GM19043 (cell line): Measurements from ENCODE around the gene CGNL1.

Experiments used
- ATAC-seq: cut with Tn5 transposase; IDR thresholded peaks from one replicate; pipeline ENCODE4 v1.9.1; 2021; ENCODE audit warnings: low read depth; ENCODE audit not compliant: unreplicated experiment

Gene CGNL1

DNA sequence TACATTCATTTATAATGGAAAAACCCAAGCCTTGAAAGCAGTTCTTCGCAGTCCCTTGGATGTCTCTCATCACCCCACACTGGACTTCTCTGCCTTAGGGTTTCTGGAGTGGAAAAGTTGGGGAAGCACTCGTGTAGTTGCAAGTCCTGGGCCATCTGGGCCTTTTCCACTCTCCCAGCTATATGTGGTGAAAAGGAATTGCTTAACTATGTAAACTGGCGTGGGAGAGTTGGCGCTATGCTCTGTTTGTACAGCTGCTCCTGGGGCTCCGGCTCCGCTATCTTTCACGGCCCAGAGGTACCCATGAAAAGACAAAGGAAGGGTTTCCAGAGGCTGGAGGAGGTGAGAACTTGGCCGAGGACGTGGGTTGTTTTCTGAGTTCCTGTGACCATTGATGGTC, 134.3 kb downstream of the CGNL1 start:
- ATAC-seq = no peak

DNA sequence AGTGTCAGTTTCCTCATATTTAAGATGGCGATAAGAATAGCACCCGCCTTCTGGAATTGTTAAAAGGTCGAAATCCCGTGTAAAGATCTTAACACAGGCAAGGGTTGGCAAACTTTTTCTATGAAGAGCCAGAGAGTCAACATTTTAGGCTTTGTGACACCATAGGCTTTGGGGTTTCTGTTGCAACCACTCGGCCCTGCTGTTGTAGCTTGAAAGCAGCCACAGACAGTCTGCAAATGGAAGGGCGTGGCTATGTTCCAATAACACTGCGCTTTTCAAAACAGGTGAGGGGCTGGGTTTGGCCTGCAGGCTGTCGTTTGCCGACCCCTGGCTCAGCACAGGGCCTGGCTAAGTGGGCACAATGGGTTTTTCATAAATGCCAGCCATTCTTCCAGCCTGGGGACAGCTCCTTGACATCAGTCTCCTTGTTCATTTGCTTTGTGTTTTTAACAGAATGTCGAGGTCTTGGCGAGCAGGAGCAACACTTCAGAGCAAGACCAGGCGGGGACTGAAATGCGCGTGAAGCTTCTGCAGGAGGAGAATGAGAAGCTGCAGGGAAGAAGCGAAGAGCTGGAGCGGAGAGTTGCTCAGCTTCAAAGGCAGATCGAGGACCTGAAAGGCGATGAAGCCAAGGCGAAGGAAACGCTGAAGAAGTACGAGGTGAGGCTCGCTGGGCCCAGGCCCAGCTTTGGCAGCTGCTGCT, 140.2 kb downstream of the CGNL1 start:
- ATAC-seq = no peak

DNA sequence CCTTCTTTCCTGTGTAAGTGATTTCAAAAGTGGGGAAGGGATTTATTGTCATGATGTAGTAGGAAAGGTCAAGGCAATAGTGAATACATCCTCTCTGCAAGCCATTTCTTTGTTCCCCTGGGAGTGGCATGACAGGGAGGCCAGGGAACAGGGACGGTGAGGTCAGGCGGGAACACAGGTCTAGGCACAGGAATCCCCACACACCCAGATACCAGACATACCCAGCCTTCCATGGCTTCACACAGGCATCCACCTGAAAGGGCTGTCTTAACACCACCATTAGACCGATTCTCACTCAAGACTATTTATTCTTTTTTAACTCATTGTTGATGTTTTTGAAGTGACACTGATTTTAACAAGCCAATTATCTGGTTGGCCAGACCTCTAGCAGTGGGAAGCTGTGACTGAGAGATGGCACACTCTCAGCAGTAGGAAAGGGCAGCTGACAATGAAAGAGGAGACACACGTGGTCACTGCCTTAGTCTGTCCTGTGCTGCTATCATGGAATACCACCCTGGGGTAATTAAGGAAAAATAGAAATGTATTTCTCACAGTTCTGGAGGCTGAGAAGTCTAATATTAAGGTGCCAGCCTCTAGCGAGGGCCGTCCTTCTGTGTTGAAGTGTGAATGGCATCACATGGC, 140.8 kb downstream of the CGNL1 start:
- ATAC-seq = no peak

DNA sequence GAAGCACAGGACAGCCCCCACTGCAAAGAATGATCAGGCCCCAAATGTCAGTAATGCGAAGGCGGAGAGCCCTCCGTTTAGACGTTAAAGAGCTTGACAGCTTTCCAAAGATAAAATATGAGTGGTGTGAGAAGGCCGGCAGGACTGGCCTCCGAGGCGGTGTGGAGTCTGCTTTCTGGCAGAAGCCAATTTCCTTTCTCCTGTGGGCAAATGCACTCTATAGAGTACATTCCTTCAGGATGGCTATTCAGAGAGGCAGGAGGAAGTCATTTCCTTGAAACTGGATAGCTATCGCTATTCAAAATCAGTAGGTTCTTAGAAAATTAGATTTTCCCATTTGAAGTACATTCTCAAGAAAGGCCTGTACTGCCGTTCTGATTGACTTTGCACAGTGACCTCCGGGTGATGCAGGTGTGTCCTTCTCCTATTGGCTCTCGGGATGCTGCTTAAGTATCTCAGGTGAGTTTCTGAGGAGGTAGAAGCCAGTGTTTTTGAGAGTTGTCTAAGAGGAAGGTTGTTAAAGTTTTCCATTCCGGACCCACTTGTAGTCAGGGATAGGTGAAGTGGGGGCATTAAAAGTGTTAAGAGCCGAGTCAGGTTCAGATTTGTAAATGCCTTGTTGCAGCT, 142.6 kb downstream of the CGNL1 start:
- ATAC-seq = no peak

- ATAC-seq = no peak
Measured at GRCh38 chr15:57519806-57520205, 143.5 kb downstream of the CGNL1 start.

GRCh38 chr15:57521503-57521902, 145.2 kb downstream of the CGNL1 start:
- ATAC-seq = no peak

DNA sequence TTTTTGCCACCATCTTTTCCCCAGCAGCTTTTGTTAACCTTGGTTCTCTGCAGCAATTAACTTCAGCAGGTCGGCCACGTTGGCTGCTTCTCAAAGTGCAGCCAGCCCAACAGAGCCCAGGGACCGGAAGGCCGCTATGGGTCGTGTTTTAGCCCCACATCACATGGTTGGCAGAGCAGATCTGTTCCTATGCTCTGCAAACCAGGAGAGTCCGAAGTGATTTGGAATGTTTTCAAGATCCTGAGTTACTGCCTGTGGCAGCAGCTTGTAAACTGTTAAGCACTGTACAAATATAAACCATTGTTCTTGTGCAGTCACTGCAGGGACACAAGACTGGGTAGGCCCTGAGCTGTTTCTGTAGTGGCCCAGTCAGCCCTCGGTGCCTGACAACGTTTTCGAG, 145.8 kb downstream of the CGNL1 start:
- no peak for ATAC-seq

DNA sequence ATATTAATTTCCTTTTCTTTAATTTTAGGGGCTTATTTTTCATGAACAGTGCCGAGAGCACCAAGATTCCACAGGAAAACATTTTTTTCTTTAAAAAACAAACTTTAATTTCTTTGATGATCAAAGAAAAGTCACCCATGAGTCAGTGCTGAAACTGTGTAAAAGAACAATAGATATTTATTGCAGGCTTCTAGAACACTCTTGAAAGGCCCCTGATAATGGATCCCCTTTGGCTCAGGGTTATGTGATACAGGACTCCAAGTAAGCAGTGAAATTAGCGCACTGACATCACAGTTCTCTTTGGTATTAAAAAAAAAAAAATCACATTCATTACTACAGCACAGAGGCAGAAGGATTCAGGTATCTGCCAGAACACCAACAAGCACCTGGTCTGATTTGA, 149.3 kb downstream of the CGNL1 start:
- no peak for ATAC-seq

GRCh38 chr15:57526076-57526475, 149.8 kb downstream of the CGNL1 start:
- no peak for ATAC-seq

- ATAC-seq = no peak
Measured at GRCh38 chr15:57526615-57527014, 150.3 kb downstream of the CGNL1 start.

GRCh38 chr15:57527382-57528091, 151.2 kb downstream of the CGNL1 start:
- no peak for ATAC-seq

GRCh38 chr15:57528940-57529565, 152.7 kb downstream of the CGNL1 start:
- no peak for ATAC-seq

GRCh38 chr15:57529748-57530147, 153.4 kb downstream of the CGNL1 start:
- ATAC-seq = no peak

GRCh38 chr15:57532731-57533447, 156.6 kb downstream of the CGNL1 start:
- no peak for ATAC-seq

DNA sequence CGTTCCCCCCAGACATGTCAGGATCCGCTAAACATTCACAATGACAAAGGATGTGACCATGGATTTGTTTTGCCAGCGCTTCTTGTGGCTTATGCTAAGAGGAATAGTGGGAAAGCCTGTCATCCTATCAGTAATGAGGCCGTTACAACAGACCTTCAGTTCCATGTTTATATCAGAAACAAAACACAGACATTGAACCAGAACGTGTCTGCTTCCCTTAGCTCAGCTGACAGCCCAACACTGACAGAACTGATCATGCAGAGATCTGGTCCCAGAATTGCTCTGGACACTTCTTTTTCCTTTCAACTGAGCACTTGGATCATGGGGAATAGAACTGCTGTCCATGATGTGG, 157.1 kb downstream of the CGNL1 start:
- no peak for ATAC-seq

DNA sequence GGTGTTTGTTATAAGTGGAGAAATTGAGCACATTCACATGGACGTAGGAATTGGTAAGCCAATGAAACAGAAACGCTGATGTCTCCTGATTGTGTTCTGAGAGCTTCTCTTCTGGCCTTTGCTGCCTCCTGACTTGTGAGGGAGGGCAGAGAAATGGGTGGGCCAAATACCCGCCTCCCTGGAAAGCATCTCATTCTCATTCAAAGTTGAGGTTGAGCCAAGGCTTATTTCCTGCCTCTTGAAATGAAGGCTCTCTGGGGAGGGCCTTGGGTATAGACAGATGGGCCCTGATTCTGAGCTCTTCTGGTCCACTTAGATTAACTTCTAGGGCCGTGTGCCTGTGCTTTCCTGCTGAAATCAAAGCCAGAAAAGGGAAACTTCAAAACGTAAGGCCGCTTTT, 158.0 kb downstream of the CGNL1 start:
- ATAC-seq = no peak

DNA sequence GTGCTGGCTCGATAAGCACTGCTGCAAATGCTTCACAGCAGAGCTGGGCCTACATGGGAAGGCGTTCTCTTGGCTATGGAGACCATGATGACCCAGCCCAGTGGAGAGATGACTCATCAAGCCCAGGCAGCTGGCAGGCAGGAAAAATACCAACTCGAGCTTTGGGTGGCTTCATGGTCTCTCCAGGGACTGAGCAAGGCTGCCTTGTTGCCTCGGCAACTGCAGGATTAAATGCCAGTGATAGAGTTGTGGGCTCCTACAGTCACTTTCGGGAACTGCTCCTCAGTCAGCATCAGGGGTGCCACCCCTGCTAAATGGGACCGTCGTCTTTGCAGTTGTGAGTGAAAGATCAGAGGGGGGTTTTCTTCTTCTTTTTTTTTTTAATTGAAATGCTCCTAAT, 160.8 kb downstream of the CGNL1 start:
- ATAC-seq = no peak

DNA sequence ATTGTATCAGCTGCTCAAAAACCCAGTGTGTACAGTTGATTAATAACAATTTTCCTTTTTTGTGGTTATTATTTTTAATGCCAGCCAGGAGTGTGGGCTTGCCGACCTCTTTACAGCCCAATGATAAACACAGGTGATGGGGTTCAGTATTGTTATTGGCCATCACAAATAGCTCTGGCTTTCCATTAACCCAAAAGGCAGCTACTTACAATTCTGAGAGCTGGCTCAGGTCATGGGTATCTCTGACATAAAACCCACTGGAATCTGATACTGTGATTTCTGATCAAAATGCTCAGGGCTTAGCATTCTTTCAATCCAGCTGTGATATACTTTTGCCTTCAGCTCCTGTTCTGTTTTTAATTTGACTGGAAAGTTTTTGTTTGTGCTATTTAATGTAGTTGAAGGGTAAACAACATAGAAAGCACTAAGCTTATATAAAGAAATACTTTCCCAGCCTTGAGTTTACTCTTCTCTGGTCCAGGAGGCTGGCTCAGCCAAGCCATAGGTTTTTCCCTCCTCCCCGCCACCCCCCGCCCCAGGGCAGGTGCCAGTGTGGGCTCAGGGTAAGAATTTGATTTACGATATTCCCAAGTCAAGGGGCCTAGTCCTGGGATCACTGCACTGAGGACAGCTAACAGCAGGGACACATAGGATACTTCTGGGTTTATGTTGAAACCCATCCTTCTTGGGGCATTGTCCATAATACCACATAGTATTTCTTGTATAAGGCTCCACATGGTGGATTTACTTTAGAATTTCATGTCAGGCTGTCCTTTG, 161.4 kb downstream of the CGNL1 start:
- ATAC-seq = no peak

DNA sequence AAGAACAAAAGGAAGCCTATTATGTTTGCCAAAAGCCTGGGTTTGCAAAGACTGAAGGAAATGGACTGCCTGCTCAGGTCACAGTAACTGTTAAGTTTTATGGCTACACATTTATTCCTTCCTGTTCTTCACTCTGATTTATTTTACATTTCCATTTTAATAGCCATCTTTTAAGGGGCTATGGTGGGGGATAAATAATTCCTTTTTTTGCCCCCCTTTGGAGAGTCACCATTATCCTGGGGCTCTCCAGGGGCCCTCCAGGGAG, 161.9 kb downstream of the CGNL1 start:
- ATAC-seq = no peak

- no peak for ATAC-seq
Measured at GRCh38 chr15:57538821-57539220, 162.5 kb downstream of the CGNL1 start.
